ENCODE measurements around the gene OR2T10.
"Not testable (repeated sequence)": the region's sequence is repeated elsewhere in the genome, so short reads cannot be mapped to it uniquely, and the experiment has no call there.

The OR2T10 gene

DNA sequence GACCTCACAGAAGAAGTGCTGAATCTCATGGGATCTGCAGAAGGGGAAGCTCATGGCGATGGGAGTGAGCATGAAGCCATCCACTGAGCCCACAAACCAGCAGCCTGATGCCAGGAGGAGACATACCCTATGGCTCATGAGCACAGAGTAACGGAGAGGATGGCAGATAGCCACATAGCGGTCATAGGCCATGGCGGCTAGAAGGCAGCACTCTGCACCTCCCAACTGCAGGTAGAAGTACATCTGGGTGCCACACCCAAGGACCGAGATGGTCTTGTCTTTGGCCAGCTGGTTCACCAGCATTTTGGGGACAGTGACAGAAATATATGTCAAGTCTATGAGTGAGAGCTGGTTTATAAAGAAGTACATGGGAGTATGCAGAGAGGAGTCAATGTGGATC lies 4.3 kb downstream of the OR2T10 start:
- DNase-seq (ENCODE audit: low spot score), result no peak

- DNase-seq (ENCODE audit: low spot score), result no peak
Observed at GRCh38 chr1:248592655-248593054, 4.8 kb downstream of the OR2T10 start.

DNA sequence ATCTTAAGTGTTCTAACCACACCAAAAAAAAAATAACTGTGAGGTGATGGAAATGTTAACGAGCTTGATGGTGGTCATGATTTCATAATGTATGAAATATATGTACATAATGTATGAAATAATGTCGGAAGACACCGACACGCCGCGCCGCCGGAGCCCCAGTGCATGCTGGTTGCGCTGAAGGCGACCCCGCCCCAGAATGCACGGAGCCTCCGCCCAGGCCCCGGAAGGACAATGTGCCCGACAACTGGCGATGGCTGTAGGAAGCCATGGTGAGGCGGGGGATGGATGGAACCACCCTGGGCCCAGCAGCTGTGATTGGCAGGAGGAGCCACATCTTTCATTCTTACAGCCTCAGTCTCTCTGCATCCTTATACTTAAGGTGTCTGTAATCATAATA lies 7.4 kb downstream of the OR2T10 start:
- no peak for DNase-seq (ENCODE audit: low spot score)

DNA sequence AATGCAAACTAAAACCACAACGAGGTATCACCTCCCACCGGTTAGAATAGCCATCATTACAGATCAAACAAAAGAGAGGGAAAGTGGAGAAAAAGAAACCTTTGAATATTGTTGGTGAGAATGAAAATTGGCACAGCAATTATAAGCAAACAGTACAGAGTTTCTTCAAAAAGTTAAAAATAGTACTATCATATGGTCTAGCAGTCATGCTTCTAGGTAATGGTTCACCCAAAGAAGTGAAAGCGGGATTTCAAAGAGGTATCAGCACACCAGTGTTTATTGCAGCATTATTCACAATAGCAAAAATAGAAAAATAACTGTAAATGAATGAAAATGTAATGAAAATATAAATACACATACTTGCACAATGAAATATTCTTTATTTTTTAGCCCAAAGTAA lies 8.2 kb downstream of the OR2T10 start:
- no peak for DNase-seq (ENCODE audit: low spot score)

GRCh38 chr1:248585266-248585665 lies 12.2 kb downstream of the OR2T10 start:
- DNase-seq (ENCODE audit: low spot score), result no peak

GRCh38 chr1:248576260-248576980 lies 21.1 kb downstream of the OR2T10 start:
- DNase-seq (ENCODE audit: low spot score), result no peak

- not testable (repeated sequence) for DNase-seq (ENCODE audit: low spot score)
Observed at GRCh38 chr1:248574657-248575056, 22.8 kb downstream of the OR2T10 start, which contains the start of gene OR2T34. OR2T34 (minus strand) TSS chr1:248574757; CDS start chr1:248574757, 0 bp downstream.

- DNase-seq (ENCODE audit: low spot score), result not testable (repeated sequence)
Observed at GRCh38 chr1:248573856-248574255, 23.6 kb downstream of the OR2T10 start.

- not testable (repeated sequence) for DNase-seq (ENCODE audit: low spot score)
Observed at GRCh38 chr1:248572049-248572448, 25.5 kb downstream of the OR2T10 start.

- DNase-seq (ENCODE audit: low spot score), result not testable (repeated sequence)
Observed at GRCh38 chr1:248570811-248571210, 26.7 kb downstream of the OR2T10 start.

DNA sequence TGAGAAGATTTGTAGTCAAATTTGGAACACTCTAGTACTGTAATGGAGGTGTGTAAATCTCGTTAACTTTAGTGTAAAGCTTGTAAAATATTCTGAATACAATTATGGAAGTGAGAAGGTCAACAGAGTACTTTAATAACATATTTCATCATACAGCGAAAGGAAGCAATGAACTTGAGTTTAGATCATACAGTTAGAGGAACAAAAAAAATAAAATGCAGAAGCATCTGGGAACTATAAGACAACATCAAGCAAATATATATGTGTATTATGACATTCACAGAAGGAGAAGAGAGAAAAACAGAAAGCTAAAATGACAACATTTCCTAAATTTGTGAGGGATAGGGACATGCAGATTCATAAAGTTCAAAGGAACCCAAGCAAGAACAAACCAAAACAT lies 28.5 kb downstream of the OR2T10 start:
- not testable (repeated sequence) for DNase-seq (ENCODE audit: low spot score)

- DNase-seq (ENCODE audit: low spot score), result peak; percentile 1
Observed at GRCh38 chr1:248565530-248566373, 31.7 kb downstream of the OR2T10 start.

DNA sequence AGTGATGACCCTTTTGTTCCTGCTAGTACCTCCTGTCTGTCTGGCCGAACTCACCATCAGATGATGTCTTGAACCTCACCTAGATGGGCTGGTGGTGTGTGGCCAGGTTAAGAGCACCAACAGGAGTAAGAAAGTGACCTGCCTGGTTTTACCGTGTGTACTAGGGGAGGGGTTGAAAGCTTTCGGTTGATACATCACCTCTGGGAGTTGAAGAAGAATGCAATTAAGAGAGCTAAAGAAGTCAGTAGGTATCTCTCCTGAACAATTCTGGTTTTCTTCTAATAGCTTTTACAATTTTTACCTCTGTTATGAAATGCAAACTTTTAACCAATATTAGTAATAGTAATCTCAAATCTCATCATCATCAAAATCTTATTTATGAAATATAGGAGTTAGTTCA lies 34.8 kb downstream of the OR2T10 start, which contains the start of gene OR2T29:
Gene OR2T29 (minus strand): TSS at position 101 of the 400 bp plus-strand sequence. CDS start 3,281 bp downstream, outside the sequence.
- not testable (repeated sequence) for DNase-seq (ENCODE audit: low spot score)

DNA sequence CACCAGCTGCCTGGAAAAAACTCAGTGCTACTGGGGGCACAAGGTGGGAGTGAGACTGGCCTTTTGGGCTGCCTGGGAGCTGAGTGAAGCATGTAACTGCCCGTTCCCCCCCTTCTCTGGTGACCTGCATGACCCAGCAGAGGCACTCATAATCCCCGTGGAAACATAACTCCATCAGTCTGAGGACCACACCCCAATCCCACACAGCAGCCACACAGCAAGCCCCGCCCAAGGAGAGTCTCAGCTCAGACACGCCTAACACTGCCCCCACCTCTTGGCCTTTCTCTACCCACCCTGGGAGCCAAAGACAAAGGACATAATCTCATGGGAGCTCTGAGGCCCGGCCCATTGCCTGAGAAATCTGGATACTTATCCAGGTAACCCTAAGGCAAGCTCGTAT lies 46.5 kb downstream of the OR2T10 start:
- DNase-seq (ENCODE audit: low spot score), result not testable (repeated sequence)

DNA sequence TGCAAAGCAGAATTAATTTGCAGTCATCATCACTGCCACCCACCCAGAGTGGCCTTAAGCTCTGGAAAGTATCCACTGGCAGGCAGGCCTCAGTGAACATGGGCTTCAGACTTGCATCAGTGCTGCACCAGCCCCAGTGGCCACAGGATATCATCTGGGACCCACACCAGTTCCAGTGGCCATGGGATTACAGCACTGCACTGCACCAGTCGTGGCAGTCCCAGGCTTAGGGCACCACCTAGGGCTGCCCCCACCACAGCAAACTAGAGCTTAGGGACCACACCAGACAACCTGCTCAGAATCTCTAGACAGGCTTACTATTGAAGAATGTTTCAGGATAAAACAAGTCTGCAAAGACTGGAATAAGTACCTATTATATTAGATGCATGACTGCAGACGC lies 50.1 kb downstream of the OR2T10 start:
- DNase-seq (ENCODE audit: low spot score), result not testable (repeated sequence)

All from CD4-positive, alpha-beta T cell treated with Interleukin-6 at 100 ng/mL for 8 hours (primary cell).